ENCODE results near the gene SNX11.

GRCh38 chr17:48110761-48111160 lies 3.2 kb downstream of the SNX11 start:
- TF ChIP-seq CTCF (IDR thresholded peaks at IDR 0.05) (no peak), POLR2A (IDR thresholded peaks at IDR 0.05) (no peak)

All from esophagus squamous epithelium (tissue), 4 donors.